ENCODE measurements around the gene GNPTAB. TPM values are rescaled to one million over a fixed set of nuclear protein-coding genes. Genes with fewer than 3 reads are reported as not detected.

Gene GNPTAB
- total and polyA plus RNA-seq, 2 of the 13 experiments (the other 11 are each of a cell fraction or from before 2014, with no cell fraction given), result 13.6 to 19.4 TPM

DNA sequence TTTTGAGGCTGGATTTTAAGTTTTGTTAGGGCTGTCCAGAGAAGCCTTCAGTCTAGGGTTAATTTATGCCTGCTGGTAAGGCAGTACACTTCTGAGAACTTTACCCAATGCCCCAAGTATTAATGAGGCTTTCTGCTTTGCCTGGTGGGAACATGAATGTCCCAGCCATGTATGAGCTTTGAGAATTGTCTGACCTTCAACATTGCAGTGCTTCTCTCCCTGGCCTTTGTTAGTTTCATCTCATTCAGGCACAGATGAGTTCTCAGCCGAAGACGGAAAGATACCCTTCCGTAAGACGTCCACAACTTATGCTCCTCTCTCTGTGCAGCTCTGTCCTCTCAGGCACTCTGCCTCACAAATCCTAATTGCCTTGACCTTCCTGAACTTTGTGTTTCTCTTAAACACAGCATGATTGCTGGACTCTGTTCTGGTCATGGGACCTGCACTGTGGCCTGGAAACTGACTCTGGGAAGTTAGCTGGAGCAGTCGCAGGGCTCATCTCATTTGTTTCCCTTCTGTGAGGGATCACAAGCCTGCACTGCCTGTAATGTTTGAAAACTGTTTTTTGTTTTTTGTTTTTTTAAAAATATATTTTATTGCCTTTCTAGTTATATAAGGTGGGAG, 117.6 kb downstream of the GNPTAB start (continued):
- TF ChIP-seq ZNF142 (CRISPR knock-in tag; IDR thresholded peaks at IDR 0.05) (no peak), TBL1XR1 (IDR thresholded peaks at IDR 0.05; ENCODE audit: borderline replicate concordance, low read length, partially characterized antibody) (no peak), KDM6A (CRISPR knock-in tag; IDR thresholded peaks at IDR 0.05; ENCODE audit: low read depth) (peak; percentile 27; the same call in 1 of the 2 replicates), XRCC5 (optimal IDR thresholded peaks at IDR 0.05; ENCODE audit: low read length) (peak; percentile 55), FOXA3 (CRISPR knock-in tag; IDR thresholded peaks at IDR 0.05) (peak; percentile 76), MEIS2 (CRISPR knock-in tag; IDR thresholded peaks at IDR 0.05) (peak; percentile 32; the same call in 1 of the 2 replicates), CENPT (CRISPR knock-in tag; IDR thresholded peaks at IDR 0.05; ENCODE audit: low read depth) (no peak), MAX (IDR thresholded peaks at IDR 0.05) (peak; percentile 42; the same call in 1 of the 2 replicates), NPAS2 (CRISPR knock-in tag; IDR thresholded peaks at IDR 0.05; ENCODE audit: borderline replicate concordance) (no peak), PTBP1 (IDR thresholded peaks at IDR 0.05; ENCODE audit: low read depth, low read length, poor library complexity, severe bottlenecking) (no peak), ZNF549 (CRISPR knock-in tag; IDR thresholded peaks at IDR 0.05) (no peak), NFYC (CRISPR knock-in tag; IDR thresholded peaks at IDR 0.05) (no peak), GMEB1 (CRISPR knock-in tag; IDR thresholded peaks at IDR 0.05; ENCODE audit: borderline replicate concordance) (no peak), ZFP1 (CRISPR knock-in tag; IDR thresholded peaks at IDR 0.05) (peak; percentile 62; the same call in 1 of the 2 replicates), EZH2 (conservative IDR thresholded peaks at IDR 0.05; ENCODE audit: low read depth, low read length) (no peak), FOXA1 (IDR thresholded peaks at IDR 0.05) (no peak), FOXA1 (CRISPR knock-in tag; IDR thresholded peaks at IDR 0.05) (peak; percentile 45), ATF5 (CRISPR knock-in tag; IDR thresholded peaks at IDR 0.05; ENCODE audit: low read depth) (no peak), ZC3H13 (CRISPR knock-in tag; IDR thresholded peaks at IDR 0.05) (no peak), ZNF788 (CRISPR knock-in tag; IDR thresholded peaks at IDR 0.05; ENCODE audit: borderline replicate concordance) (peak; percentile 53; the same call in 1 of the 2 replicates)
- TF ChIP-seq, protein P1, sequence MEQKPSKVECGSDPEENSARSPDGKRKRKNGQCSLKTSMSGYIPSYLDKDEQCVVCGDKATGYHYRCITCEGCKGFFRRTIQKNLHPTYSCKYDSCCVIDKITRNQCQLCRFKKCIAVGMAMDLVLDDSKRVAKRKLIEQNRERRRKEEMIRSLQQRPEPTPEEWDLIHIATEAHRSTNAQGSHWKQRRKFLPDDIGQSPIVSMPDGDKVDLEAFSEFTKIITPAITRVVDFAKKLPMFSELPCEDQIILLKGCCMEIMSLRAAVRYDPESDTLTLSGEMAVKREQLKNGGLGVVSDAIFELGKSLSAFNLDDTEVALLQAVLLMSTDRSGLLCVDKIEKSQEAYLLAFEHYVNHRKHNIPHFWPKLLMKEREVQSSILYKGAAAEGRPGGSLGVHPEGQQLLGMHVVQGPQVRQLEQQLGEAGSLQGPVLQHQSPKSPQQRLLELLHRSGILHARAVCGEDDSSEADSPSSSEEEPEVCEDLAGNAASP (CRISPR knock-in tag; IDR thresholded peaks at IDR 0.05; ENCODE audit: borderline replicate concordance), result peak; percentile 93
